Embryonic facial prominence (tissue), 1 donor: ENCODE measurements around the gene SPPL3.

Experiments
- DNase-seq: peaks from one replicate; pipeline ENCODE4 v3.0.0-alpha.2; 2016; ENCODE audit errors: extremely low spot score

SPPL3 gene

DNA sequence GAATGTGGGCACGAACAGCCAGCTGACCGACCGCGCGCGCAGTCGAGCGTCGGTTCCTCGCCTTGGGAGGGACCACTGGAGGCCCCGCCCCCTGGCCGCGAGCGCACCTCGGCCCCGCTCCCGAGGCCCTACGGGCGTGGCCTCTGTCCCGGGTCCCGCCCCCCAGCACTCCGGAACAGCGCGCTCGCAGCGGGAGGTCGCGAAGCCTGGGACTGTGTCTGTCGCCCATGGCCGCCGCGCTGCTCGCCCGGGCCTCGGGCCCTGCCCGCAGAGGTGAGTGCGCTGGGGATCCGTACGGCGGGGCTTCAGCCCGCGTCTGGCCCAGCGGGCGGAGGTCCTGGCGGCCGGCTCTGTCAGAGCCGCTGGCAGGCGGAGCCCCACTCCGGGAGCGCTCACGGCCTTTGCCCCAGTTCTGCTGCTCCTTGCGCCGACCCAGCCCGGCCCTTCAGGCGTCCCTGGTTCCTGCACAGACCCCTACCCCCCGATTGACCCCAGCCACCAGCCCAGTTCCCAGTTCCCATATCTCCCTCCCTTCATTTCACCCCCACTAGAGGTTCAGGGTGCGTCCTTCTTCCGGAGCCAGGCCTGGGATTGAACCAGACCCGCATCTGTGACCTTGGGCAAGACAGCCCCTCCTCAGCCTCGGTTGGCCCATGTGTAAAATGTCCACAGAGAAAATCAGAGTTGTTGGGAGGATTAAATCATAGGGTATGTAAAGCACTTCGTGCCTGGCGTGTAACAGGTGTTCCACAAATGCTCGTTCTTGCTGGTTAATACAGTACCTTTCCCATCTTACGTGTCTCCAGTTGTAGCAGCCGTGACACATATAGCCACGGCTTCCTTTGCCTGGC is 178.3 kb downstream of the SPPL3 start, which contains the start of gene ACADS:
Gene ACADS, plus strand, starts transcription at position 168 of the 851 bp plus-strand sequence. Its CDS starts 60 bp downstream, at position 228.
- DNase-seq: peak; percentile 44

DNA sequence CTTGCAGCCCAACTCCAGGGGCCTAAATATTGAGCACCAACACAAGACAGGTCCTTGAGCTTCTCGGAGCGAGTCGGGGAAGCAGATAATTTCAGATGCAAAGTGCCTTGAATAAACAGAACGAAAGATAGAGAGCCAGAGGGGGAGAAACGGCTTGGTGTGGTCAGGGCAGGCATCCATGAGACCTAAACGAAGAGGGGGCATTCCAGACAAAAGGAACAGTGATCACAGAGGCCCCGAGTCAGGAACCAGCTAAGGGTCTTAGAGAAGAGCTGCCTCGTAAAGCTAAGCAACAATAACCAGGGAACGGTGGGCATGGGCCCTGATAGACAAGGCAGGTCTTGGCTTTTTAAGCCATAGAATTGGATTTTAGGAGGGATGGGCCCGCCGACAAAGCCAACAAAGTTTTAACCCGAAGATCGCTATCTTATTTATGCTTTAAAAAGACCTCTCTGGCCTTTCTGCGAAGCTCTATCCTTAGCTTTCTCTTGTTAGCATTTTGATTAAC is 179.0 kb downstream of the SPPL3 start:
- DNase-seq: no peak

DNA sequence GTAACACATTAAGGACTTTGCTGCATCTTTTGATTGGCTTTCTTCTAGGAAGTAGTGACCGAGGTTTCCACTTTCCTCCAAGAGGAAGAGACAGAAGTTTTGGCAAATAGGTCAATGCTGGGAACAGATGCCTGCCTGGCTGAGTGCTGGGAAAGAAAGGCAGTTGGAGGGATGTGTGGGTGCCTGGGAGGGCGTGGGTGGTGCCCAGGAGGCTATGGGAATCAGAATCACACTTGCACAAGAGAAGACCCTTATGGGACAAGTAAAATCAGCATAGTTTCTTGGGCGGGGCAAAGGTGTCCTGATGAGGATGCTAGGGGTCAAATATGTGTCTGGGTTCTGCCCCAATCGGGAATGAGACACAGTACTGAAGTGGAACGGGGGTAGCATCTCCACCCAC is 179.4 kb downstream of the SPPL3 start:
- no peak for DNase-seq

DNA sequence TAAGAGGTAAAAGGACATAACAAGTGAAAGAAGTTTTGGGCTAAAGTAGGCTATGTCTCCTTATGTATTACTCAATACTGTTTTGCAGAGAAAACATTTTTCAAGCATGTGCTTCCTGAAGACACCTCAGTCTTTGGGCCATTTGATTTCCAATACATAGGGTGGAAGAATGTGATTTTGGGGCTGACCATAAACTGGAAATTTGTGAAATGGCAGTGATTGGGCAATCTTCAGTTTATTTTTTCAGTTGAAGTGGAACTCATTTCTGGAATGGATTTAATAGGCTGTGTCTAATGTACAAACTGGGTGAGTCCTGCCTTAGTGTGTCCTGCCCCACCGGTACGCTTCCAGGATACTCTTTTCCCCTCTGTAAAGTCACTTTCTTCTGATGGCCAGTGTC is 181.4 kb downstream of the SPPL3 start:
- DNase-seq: no peak

DNA sequence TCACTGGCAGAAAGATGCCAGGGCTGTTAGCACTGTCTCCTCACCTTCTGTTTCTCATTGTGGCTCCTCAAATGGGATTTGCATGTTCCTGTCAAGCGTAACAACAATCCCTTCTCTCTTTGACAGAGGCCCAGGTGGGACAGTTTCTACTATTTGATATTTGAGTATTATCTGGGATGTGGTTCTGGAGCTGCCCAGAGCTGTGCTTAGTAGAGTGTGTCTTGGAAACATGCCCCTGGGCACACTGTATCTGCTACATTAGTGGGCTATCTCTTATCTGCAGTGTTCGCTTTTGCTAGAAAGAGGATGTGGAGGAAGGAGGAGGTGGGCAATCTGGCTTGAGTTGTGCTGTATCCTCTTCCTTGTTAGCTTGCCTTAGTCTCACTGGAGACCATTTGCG is 182.3 kb downstream of the SPPL3 start:
- DNase-seq: no peak

DNA sequence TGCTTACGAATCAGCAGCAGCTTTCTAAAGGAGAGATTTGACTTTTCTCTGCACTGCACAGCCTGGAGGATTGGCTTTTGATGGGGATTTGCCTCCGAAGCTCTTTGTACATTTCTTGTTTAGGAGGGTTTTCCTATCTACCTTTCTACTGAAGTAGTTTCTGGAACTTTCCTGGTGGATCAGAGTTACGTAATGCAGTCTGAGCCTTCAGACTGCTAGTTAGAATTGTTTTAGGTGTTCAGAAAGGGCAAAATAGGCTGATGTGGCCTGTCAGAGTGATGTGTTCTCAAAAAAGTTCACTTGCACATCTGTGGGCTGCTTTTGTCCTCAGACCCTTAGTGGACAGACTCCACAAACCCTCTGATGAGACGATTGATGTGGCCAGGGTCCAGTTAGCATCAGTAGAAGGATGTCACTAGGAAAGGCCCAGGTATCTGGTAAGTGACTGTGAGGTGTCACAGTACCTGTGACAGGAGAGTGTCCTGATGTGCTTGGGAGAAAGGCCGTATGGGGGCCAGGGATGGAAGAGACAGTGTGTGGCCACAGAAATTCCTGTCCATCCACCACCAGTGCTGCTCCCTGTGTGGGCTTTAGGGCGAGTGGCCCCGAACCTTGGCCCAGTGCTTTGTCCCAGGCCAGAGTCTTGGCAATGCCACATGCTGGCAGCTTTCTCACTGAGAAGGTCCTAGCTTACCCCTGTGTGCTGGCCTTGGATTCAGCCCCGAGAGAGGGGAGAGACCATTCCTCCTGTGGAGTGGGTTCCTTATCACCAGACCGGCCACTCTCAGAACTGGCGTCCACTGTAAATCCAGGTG is 183.0 kb downstream of the SPPL3 start:
- no peak for DNase-seq

DNA sequence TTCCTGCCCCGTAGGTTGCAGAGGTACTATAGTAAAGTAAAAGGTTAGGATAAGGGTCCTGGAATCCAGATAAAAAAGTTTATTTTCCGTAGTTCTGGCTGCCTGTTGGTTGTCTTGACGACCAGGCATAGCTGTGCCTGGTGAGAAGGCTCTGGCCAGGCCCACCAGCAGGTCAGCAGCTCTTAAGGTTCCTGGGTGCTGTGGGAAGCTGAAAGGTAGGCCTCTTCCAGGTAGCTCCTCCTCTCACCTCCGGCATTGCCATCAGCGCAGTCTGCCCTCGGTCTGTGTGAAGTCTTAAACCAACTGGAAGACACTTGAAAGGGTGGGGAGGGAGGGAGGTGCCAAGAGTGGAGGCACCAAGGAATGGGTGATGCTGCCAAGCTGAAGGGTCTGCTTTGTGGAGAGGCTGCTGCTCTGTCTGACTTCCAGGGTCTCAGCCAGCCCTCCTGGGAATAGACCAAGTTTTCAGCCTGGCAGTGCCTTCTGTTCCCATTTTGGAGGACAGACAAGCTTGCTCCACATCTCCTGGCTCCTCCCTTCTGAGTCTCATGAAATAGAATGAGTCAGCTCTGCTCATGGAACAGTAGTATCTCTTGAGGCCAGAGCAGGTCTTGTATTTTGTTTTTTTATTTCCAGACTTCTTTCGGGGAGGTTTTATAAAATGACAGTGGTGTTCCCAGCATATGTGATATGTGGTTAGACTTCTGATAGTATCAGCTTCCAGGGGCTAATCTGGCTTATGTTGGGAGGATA is 183.7 kb downstream of the SPPL3 start:
- no peak for DNase-seq

DNA sequence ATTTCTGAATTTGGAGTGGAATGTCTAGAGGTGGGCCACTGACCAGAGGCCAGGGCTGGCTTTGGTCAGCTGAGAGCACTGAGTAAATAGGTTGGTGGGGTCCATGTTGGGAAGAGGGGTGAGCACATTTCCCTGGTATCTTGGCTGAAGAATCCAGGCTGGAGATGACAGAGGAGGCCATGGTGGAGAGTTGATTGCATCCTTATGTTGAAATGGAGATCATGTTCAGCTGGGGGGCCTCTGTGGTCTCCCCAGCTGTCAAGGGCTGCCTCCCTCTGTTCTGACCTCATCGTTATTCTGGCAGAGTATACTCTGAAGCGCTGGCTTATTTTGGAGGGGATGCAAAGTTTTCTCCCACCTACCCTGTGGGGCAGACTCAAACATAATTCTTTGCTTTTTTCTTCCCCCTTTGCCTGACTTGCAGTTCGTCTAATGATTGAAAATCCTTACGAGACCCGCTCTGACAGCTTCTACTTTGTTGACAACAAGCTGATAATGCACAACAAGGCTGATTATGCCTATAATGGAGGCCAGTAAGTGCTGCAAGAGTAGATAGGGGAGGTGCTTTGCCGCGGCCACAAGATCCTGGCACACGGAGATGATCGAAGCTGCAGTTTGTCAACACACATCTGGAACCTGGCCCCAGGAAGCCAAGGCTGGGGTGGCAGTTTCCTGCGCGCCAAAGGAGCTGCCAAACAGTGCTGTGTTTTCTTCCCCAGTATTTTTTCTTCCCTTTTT is 184.5 kb downstream of the SPPL3 start:
- no peak for DNase-seq

DNA sequence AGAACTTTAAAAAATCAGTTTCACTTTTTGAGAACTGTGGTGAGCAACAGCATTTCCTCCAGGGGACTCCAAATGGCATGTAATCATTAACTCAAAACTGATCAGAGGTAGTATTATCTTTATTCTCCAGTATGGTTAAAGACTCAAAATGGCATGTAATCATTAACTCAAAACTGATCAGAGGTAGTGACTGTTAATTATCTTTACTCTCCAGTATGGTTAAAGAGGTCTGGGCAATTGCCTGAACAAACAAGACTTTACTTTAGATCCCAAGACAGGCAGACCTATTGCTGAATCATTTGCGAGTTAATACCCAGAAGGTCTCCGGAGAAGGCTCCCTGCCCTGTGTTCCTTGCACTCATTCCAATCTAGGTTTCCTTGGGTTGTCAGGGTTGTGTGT is 185.1 kb downstream of the SPPL3 start:
- no peak for DNase-seq

DNA sequence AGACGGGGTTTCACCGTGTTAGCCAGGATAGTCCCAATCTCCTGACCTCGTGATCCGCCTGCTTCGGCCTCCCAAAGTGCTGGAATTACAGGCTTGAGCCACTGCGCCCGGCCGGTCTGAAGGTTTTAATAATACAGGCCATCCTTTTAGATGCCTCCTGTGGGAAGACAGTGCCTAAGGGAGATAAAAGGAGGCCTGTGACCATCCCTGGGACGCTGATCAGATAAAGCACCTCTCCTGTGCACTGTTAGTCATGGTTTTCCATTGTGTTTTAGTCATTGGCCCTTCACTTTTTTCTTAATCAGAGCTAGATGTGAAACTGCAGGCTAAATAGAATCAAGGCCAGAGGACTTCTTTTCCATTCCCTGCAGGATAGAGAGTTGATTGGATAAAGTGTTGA is 186.1 kb downstream of the SPPL3 start:
- no peak for DNase-seq

DNA sequence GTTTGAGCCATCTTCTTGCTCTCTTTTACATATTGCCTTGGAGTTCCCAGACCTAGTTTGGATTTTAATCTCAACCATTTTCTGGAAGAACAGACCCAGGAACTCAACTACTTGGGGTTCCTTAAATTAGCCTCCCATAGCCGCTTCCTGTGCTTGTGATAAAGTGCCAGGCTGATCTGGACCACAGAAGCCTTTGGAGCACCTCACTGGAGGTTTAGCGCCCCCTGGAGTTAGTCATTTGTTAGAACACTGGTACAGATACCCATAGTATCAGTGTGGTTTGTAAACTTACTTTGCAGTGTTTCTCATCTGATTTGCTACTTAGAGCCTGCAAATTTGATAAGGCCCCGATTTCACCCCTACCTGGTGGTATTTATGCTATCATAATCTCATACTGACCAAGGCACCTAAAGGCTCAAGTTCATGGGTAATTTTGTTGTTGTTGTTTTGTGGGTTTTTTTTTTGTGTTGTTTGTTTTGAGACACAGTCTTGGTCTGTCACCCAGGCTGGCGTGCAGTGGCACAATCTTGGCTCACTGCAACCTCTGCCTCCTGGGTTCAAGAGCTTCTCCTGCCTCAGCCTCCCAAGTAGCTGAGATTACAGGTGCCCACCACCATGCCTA is 190.2 kb downstream of the SPPL3 start:
- no peak for DNase-seq

DNA sequence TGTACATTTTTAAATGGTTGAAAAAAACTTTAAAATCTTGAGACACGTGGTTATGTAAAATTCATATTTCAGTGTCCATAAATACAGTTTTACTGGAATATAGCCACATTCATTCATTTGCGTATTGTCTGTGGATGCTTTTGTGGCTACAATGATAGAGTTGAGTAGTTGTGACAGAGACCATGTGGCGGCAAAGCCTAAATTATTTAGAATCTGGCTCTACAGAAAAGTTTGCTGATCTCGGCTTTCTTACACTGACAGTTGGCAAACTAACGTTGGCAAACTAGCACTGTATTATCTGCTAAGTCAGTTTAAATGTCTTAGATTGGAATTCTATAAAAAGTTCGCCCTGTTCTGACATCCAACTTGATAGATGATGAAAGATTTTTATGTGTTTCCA is 191.5 kb downstream of the SPPL3 start:
- no peak for DNase-seq
